GM21423 (cell line): ENCODE data around the gene GFRA1.

Experiments used
- ATAC-seq: cut with Tn5 transposase; IDR thresholded peaks from one replicate; pipeline ENCODE4 v1.9.1; 2021; ENCODE audit warnings: mild to moderate bottlenecking, moderate library complexity; ENCODE audit not compliant: unreplicated experiment

Gene GFRA1

GRCh38 chr10:116272440-116273283 is at the start of gene GFRA1:
Gene GFRA1, minus strand, starts transcription at chr10:116273206. Its CDS starts 1,177 bp downstream, at chr10:116272029.
- ATAC-seq: no peak

- ATAC-seq: no peak
Measured at GRCh38 chr10:116316503-116316902, 43.5 kb upstream of the GFRA1 start.

GRCh38 chr10:116312548-116312947 is 39.5 kb upstream of the GFRA1 start:
- no peak for ATAC-seq

- no peak for ATAC-seq
Measured at GRCh38 chr10:116311706-116312490, 38.9 kb upstream of the GFRA1 start.

- no peak for ATAC-seq
Measured at GRCh38 chr10:116311016-116311415, 38.0 kb upstream of the GFRA1 start.

GRCh38 chr10:116307455-116307854 is 34.4 kb upstream of the GFRA1 start:
- no peak for ATAC-seq

- ATAC-seq: no peak
Measured at GRCh38 chr10:116306847-116307246, 33.8 kb upstream of the GFRA1 start.

GRCh38 chr10:116304923-116305322 is 31.9 kb upstream of the GFRA1 start:
- ATAC-seq: no peak

- no peak for ATAC-seq
Measured at GRCh38 chr10:116300542-116300941, 27.5 kb upstream of the GFRA1 start.

GRCh38 chr10:116298586-116298985 is 25.6 kb upstream of the GFRA1 start:
- ATAC-seq: no peak

- no peak for ATAC-seq
Measured at GRCh38 chr10:116296291-116296721, 23.3 kb upstream of the GFRA1 start.

GRCh38 chr10:116292493-116292892 is 19.5 kb upstream of the GFRA1 start:
- ATAC-seq: no peak

GRCh38 chr10:116289652-116290051 is 16.6 kb upstream of the GFRA1 start:
- ATAC-seq: no peak

GRCh38 chr10:116287906-116288501 is 15.0 kb upstream of the GFRA1 start:
- no peak for ATAC-seq

- no peak for ATAC-seq
Measured at GRCh38 chr10:116286626-116287200, 13.7 kb upstream of the GFRA1 start.

GRCh38 chr10:116281775-116282174 is 8.8 kb upstream of the GFRA1 start:
- no peak for ATAC-seq

GRCh38 chr10:116278846-116279245 is 5.8 kb upstream of the GFRA1 start:
- no peak for ATAC-seq

- no peak for ATAC-seq
Measured at GRCh38 chr10:116276981-116277380, 4.0 kb upstream of the GFRA1 start.

GRCh38 chr10:116274064-116274904 is 1.3 kb upstream of the GFRA1 start:
- ATAC-seq: no peak
